ENCODE measurements around the gene TUSC7.

Gene TUSC7

GRCh38 chr3:116734243-116734642 is 24.7 kb downstream of the TUSC7 start:
- Mint-ChIP-seq H3K27ac (no peak overlapping the region), H3K36me3 (ENCODE audit: low read depth) (no peaks in the 10 kb centered on the region), H3K9me3 (peaks cover 4% of the 10 kb centered on the region), H3K4me1 (ENCODE audit: low read depth) (no peaks in the 10 kb centered on the region), H3K4me3 (no peak overlapping the region), H3K27me3 (ENCODE audit: low read depth) (no peaks in the 10 kb centered on the region)

DNA sequence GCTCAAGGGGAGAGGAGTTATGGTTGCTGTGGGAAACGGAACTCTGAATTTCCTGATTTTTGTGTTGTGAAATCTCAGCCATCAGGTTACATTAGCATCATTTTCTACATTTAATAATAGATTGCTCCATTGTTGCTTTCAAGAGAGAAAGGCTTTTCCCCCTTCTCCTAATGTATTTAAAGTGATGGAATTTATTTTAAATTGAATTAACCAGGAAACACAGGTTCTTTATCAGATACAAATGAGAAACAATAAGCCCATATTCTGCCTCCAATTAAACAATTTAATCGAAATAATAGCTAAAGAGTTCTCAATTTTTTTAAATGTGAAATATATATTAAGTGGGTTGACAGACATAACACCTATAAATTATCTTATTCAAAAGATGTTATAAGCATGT is 30.1 kb downstream of the TUSC7 start:
- no peaks in the 10 kb centered on the region for H3K36me3 Mint-ChIP-seq (ENCODE audit: low read depth)
- H3K4me1 Mint-ChIP-seq (ENCODE audit: low read depth): no peaks in the 10 kb centered on the region
- H3K27me3 Mint-ChIP-seq (ENCODE audit: low read depth): no peaks in the 10 kb centered on the region
- H3K9me3 Mint-ChIP-seq: peaks cover 4% of the 10 kb centered on the region
- no peak overlapping the region for H3K4me3 Mint-ChIP-seq
- no peak overlapping the region for H3K27ac Mint-ChIP-seq

GRCh38 chr3:116740293-116740692 is 30.7 kb downstream of the TUSC7 start:
- Mint-ChIP-seq H3K27ac (no peak overlapping the region), H3K4me1 (ENCODE audit: low read depth) (no peaks in the 10 kb centered on the region), H3K36me3 (ENCODE audit: low read depth) (no peaks in the 10 kb centered on the region), H3K27me3 (ENCODE audit: low read depth) (no peaks in the 10 kb centered on the region), H3K9me3 (peaks cover 4% of the 10 kb centered on the region), H3K4me3 (no peak overlapping the region)

GRCh38 chr3:116741467-116741866 is 31.9 kb downstream of the TUSC7 start:
- no peak overlapping the region for H3K4me3 Mint-ChIP-seq
- H3K36me3 Mint-ChIP-seq (ENCODE audit: low read depth): no peaks in the 10 kb centered on the region
- peaks cover under 1% of the 10 kb centered on the region for H3K9me3 Mint-ChIP-seq
- H3K27ac Mint-ChIP-seq: no peak overlapping the region
- H3K4me1 Mint-ChIP-seq (ENCODE audit: low read depth): no peaks in the 10 kb centered on the region
- no peaks in the 10 kb centered on the region for H3K27me3 Mint-ChIP-seq (ENCODE audit: low read depth)

- H3K27me3 Mint-ChIP-seq (ENCODE audit: low read depth): no peaks in the 10 kb centered on the region
- H3K9me3 Mint-ChIP-seq: no peaks in the 10 kb centered on the region
- H3K36me3 Mint-ChIP-seq (ENCODE audit: low read depth): no peaks in the 10 kb centered on the region
- no peak overlapping the region for H3K27ac Mint-ChIP-seq
- H3K4me3 Mint-ChIP-seq: no peak overlapping the region
- H3K4me1 Mint-ChIP-seq (ENCODE audit: low read depth): no peaks in the 10 kb centered on the region
Observed at GRCh38 chr3:116743062-116743461, 33.5 kb downstream of the TUSC7 start.

GRCh38 chr3:116749388-116749787 is 39.8 kb downstream of the TUSC7 start:
- no peaks in the 10 kb centered on the region for H3K4me1 Mint-ChIP-seq (ENCODE audit: low read depth)

DNA sequence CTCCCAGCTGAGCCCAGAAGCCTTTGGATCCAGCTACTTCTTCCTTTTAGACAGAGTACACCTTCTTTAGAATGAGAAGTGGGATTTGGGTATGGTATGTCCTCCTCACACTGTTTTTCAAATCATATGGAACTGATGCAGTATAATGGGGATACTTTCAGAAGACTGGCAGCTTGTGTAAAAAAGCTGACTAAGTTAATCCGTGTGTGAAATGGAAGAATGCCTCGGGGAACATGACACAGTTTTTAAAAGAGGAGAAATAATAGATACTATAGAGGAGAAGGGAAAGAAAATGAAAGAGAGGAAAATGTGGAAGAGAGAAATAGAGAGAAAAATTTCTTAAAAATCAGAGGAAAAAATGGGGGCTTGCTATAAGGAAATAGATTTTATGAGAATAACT is 47.7 kb downstream of the TUSC7 start:
- Mint-ChIP-seq H3K36me3 (ENCODE audit: low read depth) (no peaks in the 10 kb centered on the region), H3K9me3 (no peaks in the 10 kb centered on the region), H3K4me3 (no peak overlapping the region), H3K4me1 (ENCODE audit: low read depth) (no peaks in the 10 kb centered on the region), H3K27me3 (ENCODE audit: low read depth) (no peaks in the 10 kb centered on the region), H3K27ac (no peak overlapping the region)

More at GRCh38 chr3:116749388-116749787, 39.8 kb downstream of the TUSC7 start:
- Mint-ChIP-seq H3K36me3 (ENCODE audit: low read depth) (no peaks in the 10 kb centered on the region), H3K4me3 (no peak overlapping the region), H3K9me3 (no peaks in the 10 kb centered on the region), H3K27ac (no peak overlapping the region), H3K27me3 (ENCODE audit: low read depth) (no peaks in the 10 kb centered on the region)

DNA sequence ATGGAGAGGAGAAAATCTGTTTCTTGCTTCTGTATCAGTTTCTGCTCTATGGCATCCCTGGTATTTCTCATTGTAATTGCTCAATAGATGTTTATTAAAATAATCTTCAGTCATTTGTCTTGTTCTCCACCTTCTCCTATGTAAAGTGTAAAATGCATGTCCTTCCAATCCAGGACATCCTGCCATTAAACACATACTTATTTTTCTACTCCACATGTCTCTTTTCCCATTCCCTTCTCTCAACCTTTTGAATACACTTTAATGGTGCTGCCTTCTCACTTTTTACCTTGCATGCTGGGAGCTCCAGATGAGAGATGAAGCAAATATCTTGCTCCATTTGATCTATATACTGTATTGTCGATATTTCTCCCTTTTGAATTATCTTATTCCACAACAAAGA is 49.7 kb downstream of the TUSC7 start:
- no peak overlapping the region for H3K4me3 Mint-ChIP-seq
- H3K27ac Mint-ChIP-seq: no peak overlapping the region
- H3K4me1 Mint-ChIP-seq (ENCODE audit: low read depth): no peaks in the 10 kb centered on the region
- H3K36me3 Mint-ChIP-seq (ENCODE audit: low read depth): no peaks in the 10 kb centered on the region
- H3K9me3 Mint-ChIP-seq: no peaks in the 10 kb centered on the region
- no peaks in the 10 kb centered on the region for H3K27me3 Mint-ChIP-seq (ENCODE audit: low read depth)
